ENCODE results near the gene CFAP45.

Gene CFAP45

GRCh38 chr1:159900086-159900680 is at the start of gene CFAP45:
TSS of gene CFAP45 (minus strand) at chr1:159900165. CDS start at chr1:159900098, 67 bp downstream.
- no peak for TF ChIP-seq CTCF (IDR thresholded peaks at IDR 0.05; ENCODE audit: insufficient read depth, low read length, missing control alignments)
- DNase-seq (ENCODE audit: low read depth, low spot score): no peak
- POLR2A ChIA-PET: no interaction called here
- CTCF ChIA-PET: interaction anchor here (1.0 to 3.3 kb wide), 7 partner anchors 7 to 119 kb away, joined by 3 to 26 read pairs (median 5); partner anchors contain the start of gene DUSP23
- no peak within 1 kb of the TSS for H3K4me3 ChIP-seq (ENCODE audit: low read depth, low read length)

- CTCF ChIA-PET: interaction anchor here (0.8 to 14.9 kb wide), 4 partner anchors 9 to 58 kb away, joined by 3 to 220 read pairs (median 82); no protein-coding TSS in a partner anchor
- DNase-seq (ENCODE audit: low read depth, low spot score): no peak
- no peak overlapping the region for H3K4me3 ChIP-seq (ENCODE audit: low read depth, low read length)
- POLR2A ChIA-PET: no interaction called here
- no peak for TF ChIP-seq CTCF (IDR thresholded peaks at IDR 0.05; ENCODE audit: insufficient read depth, low read length, missing control alignments)
Observed at GRCh38 chr1:159949123-159949522, 49.2 kb upstream of the CFAP45 start.

- POLR2A ChIA-PET: no interaction called here
- no peak for TF ChIP-seq CTCF (IDR thresholded peaks at IDR 0.05; ENCODE audit: insufficient read depth, low read length, missing control alignments)
- DNase-seq (ENCODE audit: low read depth, low spot score): no peak
- CTCF ChIA-PET: interaction anchor here (14.6 to 14.9 kb wide), 2 partner anchors 11 to 59 kb away, joined by 161 to 220 read pairs; no protein-coding TSS in a partner anchor
- no peak overlapping the region for H3K4me3 ChIP-seq (ENCODE audit: low read depth, low read length)
Observed at GRCh38 chr1:159947942-159948341, 48.0 kb upstream of the CFAP45 start.

- DNase-seq (ENCODE audit: low read depth, low spot score): no peak
- TF ChIP-seq CTCF (IDR thresholded peaks at IDR 0.05; ENCODE audit: insufficient read depth, low read length, missing control alignments): no peak
- H3K4me3 ChIP-seq (ENCODE audit: low read depth, low read length): no peak overlapping the region; the same call in 1 of the 2 replicates
- POLR2A ChIA-PET: interaction anchor here (1.0 kb wide), 1 partner anchor 13 kb away, joined by 3 read pairs; no protein-coding TSS in a partner anchor
- CTCF ChIA-PET: interaction anchor here (0.8 to 14.9 kb wide), 10 partner anchors 8 to 134 kb away, joined by 3 to 220 read pairs (median 4); partner anchors contain the start of gene SLAMF9
Observed at GRCh38 chr1:159946242-159947187, 46.5 kb upstream of the CFAP45 start.

- ChIA-PET CTCF (interaction anchor here (0.8 to 14.9 kb wide), 9 partner anchors 9 to 135 kb away, joined by 3 to 220 read pairs (median 3); partner anchors contain the start of gene SLAMF9), POLR2A (interaction anchor here (1.0 kb wide), 1 partner anchor 14 kb away, joined by 3 read pairs; no protein-coding TSS in a partner anchor)
- peak; percentile 69 for TF ChIP-seq CTCF (IDR thresholded peaks at IDR 0.05; ENCODE audit: insufficient read depth, low read length, missing control alignments)
- peak within 1 kb of the TSS; percentile 53 for H3K4me3 ChIP-seq (ENCODE audit: low read depth, low read length)
- DNase-seq (ENCODE audit: low read depth, low spot score): no peak
Observed at GRCh38 chr1:159945483-159946241, 45.7 kb upstream of the CFAP45 start, which contains the start of gene IGSF9. TSS of gene IGSF9 (minus strand) at chr1:159945613. CDS start at chr1:159943454, 2,159 bp downstream.

Data from AG04449 (cell line).